ENCODE measurements around the gene CORO1C. TPM values are rescaled to one million over a fixed set of nuclear protein-coding genes. Genes with fewer than 3 reads are reported as not detected.

CORO1C gene
- total RNA-seq, 4 donors from 2014 or later: 24.7 to 47.6 (median 30.9) TPM

- Histone ChIP-seq H3K27ac (no peak overlapping the region), H3K4me1 (no peaks in the 10 kb centered on the region), H3K9me3 (no peaks in the 10 kb centered on the region), H3K4me3 (no peak overlapping the region), H3K36me3 (no peaks in the 10 kb centered on the region), H3K27me3 (no peaks in the 10 kb centered on the region)
- ATAC-seq (no peak), DNase-seq (no peak)
- in situ Hi-C loops (cut with MboI; ENCODE audit: low sequenced_read_pairs in 4 of 4): no loop called here
- no peak for TF ChIP-seq CTCF (IDR thresholded peaks at IDR 0.05 in 4 of 5, conservative IDR thresholded peaks at IDR 0.05 in 1 of 5)
- no peak for TF ChIP-seq POLR2A (IDR thresholded peaks at IDR 0.05)
- intact Hi-C loops (cut with DNase I; ENCODE audit: low total_unique reads): no loop called here
Observed at GRCh38 chr12:108614041-108614440, 117.3 kb downstream of the CORO1C start.

- in situ Hi-C loops (cut with MboI; ENCODE audit: low sequenced_read_pairs in 4 of 4) (no loop called here), intact Hi-C loops (cut with DNase I; ENCODE audit: low total_unique reads) (no loop called here)
- DNase-seq (no peak), ATAC-seq (no peak)
- Histone ChIP-seq H3K4me3 (no peak overlapping the region), H3K4me1 (no peaks in the 10 kb centered on the region), H3K27ac (no peak overlapping the region), H3K9me3 (no peaks in the 10 kb centered on the region), H3K36me3 (no peaks in the 10 kb centered on the region), H3K27me3 (no peaks in the 10 kb centered on the region)
- no peak for TF ChIP-seq CTCF (IDR thresholded peaks at IDR 0.05 in 4 of 5, conservative IDR thresholded peaks at IDR 0.05 in 1 of 5)
- no peak for TF ChIP-seq POLR2A (IDR thresholded peaks at IDR 0.05)
Observed at GRCh38 chr12:108613548-108613947, 117.8 kb downstream of the CORO1C start.

GRCh38 chr12:108612788-108613282, 118.5 kb downstream of the CORO1C start:
- TF ChIP-seq CTCF (IDR thresholded peaks at IDR 0.05 in 4 of 5, conservative IDR thresholded peaks at IDR 0.05 in 1 of 5) (no peak), POLR2A (IDR thresholded peaks at IDR 0.05) (no peak)
- Histone ChIP-seq H3K36me3 (no peaks in the 10 kb centered on the region), H3K4me3 (no peak overlapping the region), H3K27me3 (no peaks in the 10 kb centered on the region), H3K27ac (no peak overlapping the region), H3K4me1 (no peaks in the 10 kb centered on the region), H3K9me3 (no peaks in the 10 kb centered on the region)
- ATAC-seq (no peak), DNase-seq (no peak)
- intact Hi-C loops (cut with DNase I; ENCODE audit: low total_unique reads): no loop called here
- in situ Hi-C loops (cut with MboI; ENCODE audit: low sequenced_read_pairs in 4 of 4): no loop called here

GRCh38 chr12:108611884-108612415, 119.4 kb downstream of the CORO1C start:
- ATAC-seq: no peak
- intact Hi-C loops (cut with DNase I; ENCODE audit: low total_unique reads): no loop called here
- in situ Hi-C loops (cut with MboI; ENCODE audit: low sequenced_read_pairs in 4 of 4): no loop called here

More at GRCh38 chr12:108611884-108612415, 119.4 kb downstream of the CORO1C start:
- no peak overlapping the region for H3K4me3 ChIP-seq
- H3K27me3 ChIP-seq: no peaks in the 10 kb centered on the region
- no peak for DNase-seq
- TF ChIP-seq POLR2A (IDR thresholded peaks at IDR 0.05) (no peak), CTCF (IDR thresholded peaks at IDR 0.05 in 4 of 5, conservative IDR thresholded peaks at IDR 0.05 in 1 of 5) (peak in 2 of 5 experiments; percentile 16 to 20)
- H3K36me3 ChIP-seq: no peaks in the 10 kb centered on the region
- H3K27ac ChIP-seq: no peak overlapping the region
- H3K4me1 ChIP-seq: no peaks in the 10 kb centered on the region
- no peaks in the 10 kb centered on the region for H3K9me3 ChIP-seq
